Tibial artery (tissue), 4 donors: ENCODE data around the gene KRTAP4-11.
"Not testable (repeated sequence)": the region's sequence is repeated elsewhere in the genome, so short reads cannot be mapped to it uniquely, and the experiment has no call there.

Source experiments
- DNase-seq, 2 donors: peaks; one replicate each; pipeline ENCODE4 v3.0.0-alpha.2; 2019
- H3K27ac ChIP-seq, 2 donors: fragments of 200-600 bp; sonication (generic) in 1 of 2; 1 replicate in 1 of 2; 2 replicates in 1 of 2; pipeline ENCODE4 v1.5.1; 2018 to 2019; ENCODE audit warnings: mild to moderate bottlenecking in 1 of 2
- H3K27me3 ChIP-seq, 2 donors: fragments of 200-600 bp; sonication (generic) in 1 of 2; one replicate each; pipeline versions ENCODE4 v1.5.1 to v1.6.0; 2016 to 2019
- H3K36me3 ChIP-seq, 3 donors: fragments of 200-600 bp; sonication (generic) in 2 of 3; one replicate each; pipeline ENCODE4 v1.5.1; 2016 to 2019; ENCODE audit warnings: mild to moderate bottlenecking in 2 of 3
- H3K4me1 ChIP-seq, 4 donors: fragments of 200-600 bp; sonication (generic) in 2 of 4; 1 replicate in 3 of 4; 2 replicates in 1 of 4; pipeline ENCODE4 v1.5.1; 2016 to 2019
- H3K4me3 ChIP-seq, 2 donors: fragments of 200-600 bp; sonication (generic) in 1 of 2; 1 replicate in 1 of 2; 2 replicates in 1 of 2; pipeline ENCODE4 v1.5.1; 2018 to 2019; ENCODE audit warnings: mild to moderate bottlenecking in 2 of 2
- H3K9me3 ChIP-seq, 3 donors: fragments of 200-600 bp; sonication (generic) in 1 of 3; one replicate each; pipeline ENCODE4 v1.5.1; 2016 to 2019
- CTCF ChIP-seq, 2 experiments: fragments of 200-600 bp in 1 of 2; fragments of 450-650 bp in 1 of 2; IDR thresholded peaks; one replicate each; pipeline ENCODE4 v1.5.1; 2017 to 2019; ENCODE audit warnings: antibody characterized with exemption in 2 of 2, mild to moderate bottlenecking in 1 of 2, moderate library complexity in 1 of 2
- intact Hi-C: fragments of 100-400 bp; cut with DNase I; formaldehyde crosslinking; loops from one replicate; pipeline ENCODE4 v1.15.0; 2023; ENCODE audit warnings: low total_unique reads

KRTAP4-11 gene

GRCh38 chr17:41116297-41116696, 1.9 kb downstream of the KRTAP4-11 start:
- Histone ChIP-seq H3K27ac (no peak overlapping the region), H3K4me3 (no peak overlapping the region), H3K4me1 (no peaks in the 10 kb centered on the region), H3K36me3 (no peaks in the 10 kb centered on the region), H3K9me3 (no peaks in the 10 kb centered on the region), H3K27me3 (peaks cover 0 to 9% of the 10 kb centered on the region in 2 donors)
- TF ChIP-seq CTCF (IDR thresholded peaks at IDR 0.05), result no peak
- no peak for DNase-seq
- intact Hi-C loops, result no loop called here

- no peaks in the 10 kb centered on the region for H3K9me3 ChIP-seq
- no peak overlapping the region for H3K27ac ChIP-seq
- intact Hi-C loops, result no loop called here
- TF ChIP-seq CTCF (IDR thresholded peaks at IDR 0.05), result no peak
- H3K27me3 ChIP-seq, result no peaks in the 10 kb centered on the region
- H3K4me1 ChIP-seq, result no peaks in the 10 kb centered on the region
- H3K36me3 ChIP-seq, result no peaks in the 10 kb centered on the region
- H3K4me3 ChIP-seq, result no peak overlapping the region
- no peak for DNase-seq
These were observed 6.9 kb downstream of the KRTAP4-11 start for GRCh38 chr17:41111151-41111885.

- H3K36me3 ChIP-seq, H3K9me3 ChIP-seq, DNase-seq, H3K4me3 ChIP-seq, H3K27ac ChIP-seq, H3K27me3 ChIP-seq, H3K4me1 ChIP-seq, intact Hi-C loops: not testable (repeated sequence)
These were observed 9.3 kb downstream of the KRTAP4-11 start for GRCh38 chr17:41108728-41109386.

- Histone ChIP-seq H3K36me3 (no peaks in the 10 kb centered on the region), H3K27me3 (no peaks in the 10 kb centered on the region), H3K4me3 (no peak overlapping the region), H3K9me3 (no peaks in the 10 kb centered on the region), H3K27ac (no peak overlapping the region), H3K4me1 (no peaks in the 10 kb centered on the region)
- no peak for TF ChIP-seq CTCF (IDR thresholded peaks at IDR 0.05)
- intact Hi-C loops, result no loop called here
- DNase-seq, result no peak
These were observed 10.2 kb downstream of the KRTAP4-11 start for GRCh38 chr17:41107941-41108450.

- H3K4me1 ChIP-seq, H3K27ac ChIP-seq, DNase-seq, H3K4me3 ChIP-seq, H3K36me3 ChIP-seq, intact Hi-C loops, H3K27me3 ChIP-seq, H3K9me3 ChIP-seq: not testable (repeated sequence)
These were observed 12.8 kb downstream of the KRTAP4-11 start, which contains the start of gene KRTAP4-9 for GRCh38 chr17:41105347-41105746. KRTAP4-9 (plus strand) TSS chr17:41105389; CDS start chr17:41105389, 0 bp downstream.

GRCh38 chr17:41104386-41105038, 13.7 kb downstream of the KRTAP4-11 start:
- H3K9me3 ChIP-seq, H3K27me3 ChIP-seq, H3K4me3 ChIP-seq, H3K36me3 ChIP-seq, intact Hi-C loops, H3K27ac ChIP-seq, DNase-seq, H3K4me1 ChIP-seq: not testable (repeated sequence)

GRCh38 chr17:41103896-41104295, 14.3 kb downstream of the KRTAP4-11 start:
- no peak for DNase-seq
- H3K4me1 ChIP-seq, result no peaks in the 10 kb centered on the region
- TF ChIP-seq CTCF (IDR thresholded peaks at IDR 0.05), result no peak
- H3K27me3 ChIP-seq, result no peaks in the 10 kb centered on the region
- H3K9me3 ChIP-seq, result no peaks in the 10 kb centered on the region
- H3K36me3 ChIP-seq, result no peaks in the 10 kb centered on the region
- no peak overlapping the region for H3K4me3 ChIP-seq
- no peak overlapping the region for H3K27ac ChIP-seq
- intact Hi-C loops, result no loop called here
